GM12878 (cell line): Measurements from ENCODE around the gene MAGI1. TPM values are rescaled to one million over a fixed set of nuclear protein-coding genes. Genes with fewer than 3 reads are reported as not detected.

Experiments used
- ATAC-seq: fragments of 200-7000 bp; cut with Tn5 transposase; 3 replicates; pipeline ENCODE4 v1.9.1; 2020; ENCODE audit warnings: mild to moderate bottlenecking, moderate library complexity
- BruUV-seq: library from RNA; stranded (reverse); fragments of 400-500 nt; replicated peaks from 2 replicates; lab custom pipeline; 2021; lab: Mats Ljungman, UMichigan
- CTCF ChIA-PET: fragments of 300-600 bp; sonication (Branson Sonifier 250); formaldehyde crosslinking; extraction: SDS; loops from one replicate; lab custom pipeline; 2021; ENCODE audit warnings: inconsistent platforms; lab: Yijun Ruan, JAX
- POLR2A ChIA-PET: fragments of 350-600 bp; formaldehyde crosslinking; extraction: SDS; loops from one replicate; lab custom pipeline; 2021; ENCODE audit warnings: inconsistent platforms; lab: Charles Lee
- RAD21 ChIA-PET: fragments of 300-600 bp; sonication (Branson Sonifier 250); formaldehyde crosslinking; loops from one replicate; lab custom pipeline; 2023; ENCODE audit warnings: antibody characterized with exemption; ENCODE audit not compliant: unreplicated experiment; lab: Charles Lee
- SMC1A ChIA-PET: fragments of 300-600 bp; sonication (Branson Sonifier 250); formaldehyde crosslinking; loops from one replicate; lab custom pipeline; 2023; ENCODE audit not compliant: unreplicated experiment, uncharacterized antibody; lab: Charles Lee
- DNase-seq: peaks from one replicate; pipeline ENCODE4 v3.0.0-alpha.2; 2011; ENCODE audit warnings: low read depth, low spot score
- FAIRE-seq: peaks from 3 replicates; lab custom pipeline; 2011; peaks lifted over from hg19 to GRCh38; lab: Jason Lieb, UNC
- H2AFZ ChIP-seq: 2 replicates; pipeline ENCODE4 v1.6.0; 2011; ENCODE audit warnings: low read depth, low read length, control low read depth; ENCODE audit not compliant: control insufficient read depth
- H3K27ac ChIP-seq: 2 replicates; pipeline ENCODE4 v1.5.1; 2011; ENCODE audit warnings: control low read depth; ENCODE audit not compliant: control insufficient read depth, insufficient read depth
- H3K27me3 ChIP-seq, 2 experiments: replicated peaks in 1 of 2; 2 replicates each; pipeline versions ENCODE4 v1.6.0 to v1.6.1; 2011; ENCODE audit warnings: low read length in 1 of 2; ENCODE audit not compliant: control insufficient read depth in 2 of 2, insufficient read depth in 2 of 2
- H3K36me3 ChIP-seq, 2 experiments: 2 replicates each; pipeline ENCODE4 v1.5.1; 2011; ENCODE audit warnings: low read length in 1 of 2; ENCODE audit not compliant: control insufficient read depth in 2 of 2, insufficient read depth in 2 of 2
- H3K4me1 ChIP-seq: 2 replicates; pipeline ENCODE4 v1.6.1; 2011; ENCODE audit warnings: mild to moderate bottlenecking, low read length, moderate library complexity, mixed read lengths; ENCODE audit not compliant: control insufficient read depth, insufficient read depth
- H3K4me2 ChIP-seq: 2 replicates; pipeline ENCODE4 v1.6.0; 2011; ENCODE audit warnings: control low read depth; ENCODE audit not compliant: control insufficient read depth, insufficient read depth
- H3K4me3 ChIP-seq: fragments of 200-600 bp; sonication (generic); 2 replicates; pipeline ENCODE4 v1.5.1; 2016
- H3K79me2 ChIP-seq: 2 replicates; pipeline ENCODE4 v1.6.0; 2011; ENCODE audit warnings: low read length; ENCODE audit not compliant: control insufficient read depth, insufficient read depth
- H3K9ac ChIP-seq: 2 replicates; pipeline ENCODE4 v1.8.0; 2011; ENCODE audit warnings: low read length, control low read depth, mixed read lengths; ENCODE audit not compliant: control insufficient read depth, insufficient read depth
- H3K9me3 ChIP-seq: replicated peaks from 3 replicates; pipeline ENCODE4 v1.5.1; 2011; ENCODE audit warnings: mild to moderate bottlenecking, low read length; ENCODE audit not compliant: control insufficient read depth, insufficient read depth
- H4K20me1 ChIP-seq: 2 replicates; pipeline ENCODE4 v1.6.0; 2011; ENCODE audit not compliant: control insufficient read depth, insufficient read depth
- CTCF ChIP-seq, 3 experiments: IDR thresholded peaks in 2 of 3; conservative IDR thresholded peaks in 1 of 3; 2 replicates each; pipeline ENCODE4 v1.5.1; 2011; ENCODE audit warnings: low read depth in 3 of 3, low read length in 3 of 3, mild to moderate bottlenecking in 3 of 3, control low read depth in 2 of 3, moderate library complexity in 2 of 3, inconsistent platforms in 1 of 3, mixed read lengths in 1 of 3; ENCODE audit not compliant: control insufficient read depth in 2 of 3, insufficient read depth in 1 of 3; ENCODE audit errors: extremely low read depth in 1 of 3
- ESRRA ChIP-seq: IDR thresholded peaks from 2 replicates; pipeline ENCODE4 v1.6.1; 2012; ENCODE audit warnings: mild to moderate bottlenecking, low read length, improper control_type of control experiment
- ETV6 ChIP-seq, 2 experiments: fragments of 450-650 bp in 1 of 2; IDR thresholded peaks in 1 of 2; conservative IDR thresholded peaks in 1 of 2; 2 replicates each; pipeline ENCODE4 v1.6.1; 2014; ENCODE audit warnings: antibody characterized with exemption in 1 of 2, borderline replicate concordance in 1 of 2, low read depth in 1 of 2, mild to moderate bottlenecking in 1 of 2, moderate library complexity in 1 of 2
- FOXK2 ChIP-seq: fragments of 450-650 bp; IDR thresholded peaks from 2 replicates; pipeline ENCODE4 v1.6.1; 2017; ENCODE audit warnings: mild to moderate bottlenecking, moderate library complexity
- GATAD2B ChIP-seq: fragments of 450-650 bp; conservative IDR thresholded peaks from 2 replicates; pipeline ENCODE4 v1.6.1; 2017; ENCODE audit warnings: low read depth, mild to moderate bottlenecking, moderate library complexity
- IKZF1 ChIP-seq: fragments of 450-650 bp; conservative IDR thresholded peaks from 2 replicates; pipeline ENCODE4 v1.6.1; 2017; ENCODE audit warnings: antibody characterized with exemption, mild to moderate bottlenecking
- JUNB ChIP-seq: IDR thresholded peaks from 2 replicates; pipeline ENCODE4 v1.6.1; 2016; ENCODE audit warnings: antibody characterized with exemption, mild to moderate bottlenecking
- JUND ChIP-seq: IDR thresholded peaks from 2 replicates; pipeline ENCODE4 v1.6.1; 2012; ENCODE audit warnings: low read depth, mild to moderate bottlenecking, low read length, improper control_type of control experiment, moderate library complexity
- NRF1 ChIP-seq: conservative IDR thresholded peaks from 2 replicates; pipeline ENCODE4 v1.6.1; 2011; ENCODE audit warnings: mild to moderate bottlenecking, low read depth, low read length, improper control_type of control experiment
- POU2F2 ChIP-seq: IDR thresholded peaks from 3 replicates; pipeline ENCODE4 v1.6.1; 2011; ENCODE audit warnings: low read depth, mild to moderate bottlenecking, low read length, borderline replicate concordance
- SKIL ChIP-seq: fragments of 450-650 bp; IDR thresholded peaks from 2 replicates; pipeline ENCODE4 v1.6.1; 2017; ENCODE audit warnings: mild to moderate bottlenecking, low read depth, inconsistent platforms; ENCODE audit not compliant: poor library complexity, severe bottlenecking
- ZNF207 ChIP-seq: fragments of 450-650 bp; IDR thresholded peaks from 2 replicates; pipeline ENCODE4 v1.6.1; 2014; ENCODE audit warnings: antibody characterized with exemption, mild to moderate bottlenecking, borderline replicate concordance
- ZSCAN29 ChIP-seq: fragments of 450-650 bp; IDR thresholded peaks from 2 replicates; pipeline ENCODE4 v1.6.1; 2017; ENCODE audit warnings: mild to moderate bottlenecking, moderate library complexity
- WGBS: methylation state at CpG from one replicate; pipeline ENCODE4 v1.1.6; 2016; ENCODE audit warnings: low lambda C conversion rate; ENCODE audit not compliant: insufficient replicate concordance, insufficient coverage; ENCODE audit errors: missing lambda C conversion rate; 5-methylcytosine and 5-hydroxymethylcytosine counted together
- in situ Hi-C: fragments of 300-500 bp; cut with MboI; formaldehyde crosslinking; loops from 9 replicates; pipeline ENCODE4 v1.14.3; 2018; ENCODE audit warnings: mixed read lengths
- intact Hi-C: fragments of 100-400 bp; cut with micrococcal nuclease; formaldehyde crosslinking; loops from one replicate; pipeline ENCODE4 v1.14.2; 2022; ENCODE audit not compliant: unreplicated experiment
- polyA plus RNA-seq, 11 experiments: library from polyadenylated mRNA; depleted of rRNA in 4 of 11; unstranded in 6 of 11; stranded (reverse) in 5 of 11; fragments of >200 nt; fragmentation: Nextera tagmentation in 4 of 11; fragmentation: Illumina TruSeq in 1 of 11; extraction: Ambion mirVana in 4 of 11; extraction: Trizol in 1 of 11; gene quantifications; 1 replicate in 1 of 11; 2 replicates in 10 of 11; pipeline versions ENCODE4 v1.2.1 to v1.2.3, GENCODE V29; 2011 to 2016; ENCODE audit warnings: inconsistent platforms in 2 of 11, missing spikeins in 2 of 11, low read depth in 1 of 11
- total RNA-seq, 4 experiments: library from RNA; depleted of rRNA in 3 of 4; stranded (reverse); fragments of >200 nt in 3 of 4; fragmentation: Illumina TruSeq in 1 of 4; extraction: Trizol in 1 of 4; gene quantifications; 2 replicates each; pipeline versions ENCODE4 v1.2.1 to v1.2.3, GENCODE V29; 2013 to 2021

Gene MAGI1
- total and polyA plus RNA-seq, 10 of the 15 experiments (the other 5 are each of a cell fraction or from before 2014, with no cell fraction given), result 0.02 to 3.3 (median 0.29) TPM; not detected in 1

GRCh38 chr3:66017084-66017483 lies 21.6 kb downstream of the MAGI1 start:
- CTCF ChIA-PET, result no interaction called here
- no peak for DNase-seq
- 0 out of 4 replicates have a peak, but pooled peaks cover 0 to 4% of the 10 kb centered on the region in 2 experiments for H3K27me3 ChIP-seq
- SMC1A ChIA-PET, result no interaction called here
- in situ Hi-C loops, result no loop called here
- RAD21 ChIA-PET, result no interaction called here
- no peak overlapping the region for H3K9ac ChIP-seq
- BruUV-seq, result no TSS peak
- POLR2A ChIA-PET, result no interaction called here
- H2AFZ ChIP-seq, result no peak overlapping the region
- TF ChIP-seq JUNB (no peak), SKIL (no peak), ZSCAN29 (no peak), FOXK2 (no peak), GATAD2B (no peak), ETV6 (conservative IDR thresholded peaks at IDR 0.05 in 1 of 2, IDR thresholded peaks at IDR 0.05 in 1 of 2; ENCODE audit: borderline replicate concordance in 1 of 2, low read depth in 1 of 2) (no peak), NRF1 (no peak), ESRRA (no peak), ZNF207 (no peak), CTCF (IDR thresholded peaks at IDR 0.05 in 2 of 3, conservative IDR thresholded peaks at IDR 0.05 in 1 of 3; ENCODE audit: control insufficient read depth in 2 of 3, extremely low read depth in 1 of 3, insufficient read depth in 1 of 3, low read depth in 3 of 3, low read length in 3 of 3) (no peak), JUND (no peak), POU2F2 (no peak), IKZF1 (no peak)
- TF ChIP-seq, all 136 proteins: peak for 0
- WGBS, result 74% methylated on average over 16 of the region's 16 CpGs
- no peak overlapping the region for H3K4me2 ChIP-seq
- intact Hi-C loops, result no loop called here
- no peaks in the 10 kb centered on the region for H3K79me2 ChIP-seq
- H4K20me1 ChIP-seq, result no peaks in the 10 kb centered on the region
- no peaks in the 10 kb centered on the region for H3K36me3 ChIP-seq
- H3K4me3 ChIP-seq, result no peak overlapping the region
- FAIRE-seq (no peak), ATAC-seq (no peak)
- H3K9me3 ChIP-seq, result no peaks in the 10 kb centered on the region
- H3K27ac ChIP-seq, result no peak overlapping the region
- H3K4me1 ChIP-seq, result no peaks in the 10 kb centered on the region
